ENCODE data around the gene MAPK14. TPM values are rescaled to one million over a fixed set of nuclear protein-coding genes. Genes with fewer than 3 reads are reported as not detected.

Gene MAPK14
- total RNA-seq, 1 donor from 2014 or later: 27.3 TPM

DNA sequence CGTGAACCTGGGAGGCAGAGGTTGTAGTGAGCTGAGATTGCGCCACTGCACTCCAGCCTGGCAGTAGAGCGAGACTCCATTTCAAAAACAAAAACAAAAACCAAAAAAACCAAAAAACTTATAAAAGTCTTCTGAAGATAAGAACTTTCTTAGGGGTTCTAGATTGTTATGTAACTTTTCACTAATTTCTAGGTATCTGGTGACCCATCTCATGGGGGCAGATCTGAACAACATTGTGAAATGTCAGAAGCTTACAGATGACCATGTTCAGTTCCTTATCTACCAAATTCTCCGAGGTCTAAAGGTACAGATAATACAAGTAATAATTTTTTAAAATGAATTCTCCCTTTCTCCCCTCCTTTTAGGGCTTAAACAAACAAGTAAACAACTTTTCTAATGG lies 45.1 kb downstream of the MAPK14 start:
- TF ChIP-seq, protein P1, sequence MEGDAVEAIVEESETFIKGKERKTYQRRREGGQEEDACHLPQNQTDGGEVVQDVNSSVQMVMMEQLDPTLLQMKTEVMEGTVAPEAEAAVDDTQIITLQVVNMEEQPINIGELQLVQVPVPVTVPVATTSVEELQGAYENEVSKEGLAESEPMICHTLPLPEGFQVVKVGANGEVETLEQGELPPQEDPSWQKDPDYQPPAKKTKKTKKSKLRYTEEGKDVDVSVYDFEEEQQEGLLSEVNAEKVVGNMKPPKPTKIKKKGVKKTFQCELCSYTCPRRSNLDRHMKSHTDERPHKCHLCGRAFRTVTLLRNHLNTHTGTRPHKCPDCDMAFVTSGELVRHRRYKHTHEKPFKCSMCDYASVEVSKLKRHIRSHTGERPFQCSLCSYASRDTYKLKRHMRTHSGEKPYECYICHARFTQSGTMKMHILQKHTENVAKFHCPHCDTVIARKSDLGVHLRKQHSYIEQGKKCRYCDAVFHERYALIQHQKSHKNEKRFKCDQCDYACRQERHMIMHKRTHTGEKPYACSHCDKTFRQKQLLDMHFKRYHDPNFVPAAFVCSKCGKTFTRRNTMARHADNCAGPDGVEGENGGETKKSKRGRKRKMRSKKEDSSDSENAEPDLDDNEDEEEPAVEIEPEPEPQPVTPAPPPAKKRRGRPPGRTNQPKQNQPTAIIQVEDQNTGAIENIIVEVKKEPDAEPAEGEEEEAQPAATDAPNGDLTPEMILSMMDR (conservative IDR thresholded peaks at IDR 0.05; ENCODE audit: low read depth, low read length): no peak
- DNase-seq (ENCODE audit: low read depth): no peak

DNA sequence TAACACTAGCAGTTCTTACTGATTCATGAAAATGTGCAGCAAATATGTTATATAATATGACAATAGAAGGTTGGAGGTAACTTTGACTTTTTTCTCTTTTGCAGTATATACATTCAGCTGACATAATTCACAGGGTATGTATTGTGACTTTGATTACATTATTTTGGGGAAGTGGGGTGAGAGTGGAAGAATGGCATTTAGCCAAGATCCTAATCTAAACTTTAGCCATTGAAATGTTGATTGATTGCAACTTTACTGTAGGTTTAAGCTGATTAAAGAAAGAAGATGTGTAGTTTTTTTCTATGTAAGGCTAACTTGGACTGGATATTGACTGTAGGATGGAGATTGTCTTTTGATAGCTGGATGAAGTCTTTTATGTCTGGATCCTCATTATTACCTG lies 46.0 kb downstream of the MAPK14 start:
- no peak for DNase-seq (ENCODE audit: low read depth)
- TF ChIP-seq, protein P1 (conservative IDR thresholded peaks at IDR 0.05; ENCODE audit: low read depth, low read length): peak; percentile 25
- H3K4me3 ChIP-seq (ENCODE audit: low read depth, low read length): no peak overlapping the region

More for the DNA sequence above, 45.1 kb downstream of the MAPK14 start:
- no peak overlapping the region for H3K4me3 ChIP-seq (ENCODE audit: low read depth, low read length)

DNA sequence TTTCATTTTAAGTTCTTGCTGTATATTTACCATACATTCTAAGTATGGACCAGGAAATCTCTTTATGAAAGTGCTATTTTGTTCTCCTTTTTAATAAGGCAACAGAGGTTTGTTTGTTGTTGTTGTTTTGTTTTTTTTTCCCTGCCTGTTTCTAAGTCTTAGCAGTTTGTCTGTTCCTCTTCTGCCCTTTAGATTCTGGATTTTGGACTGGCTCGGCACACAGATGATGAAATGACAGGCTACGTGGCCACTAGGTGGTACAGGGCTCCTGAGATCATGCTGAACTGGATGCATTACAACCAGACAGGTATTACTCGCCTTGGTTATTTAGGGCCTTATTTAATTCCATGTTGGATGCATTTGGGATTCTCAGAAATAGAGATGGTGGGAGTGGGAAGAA lies 48.0 kb downstream of the MAPK14 start:
- no peak overlapping the region for H3K4me3 ChIP-seq (ENCODE audit: low read depth, low read length)
- TF ChIP-seq, protein P1 (conservative IDR thresholded peaks at IDR 0.05; ENCODE audit: low read depth, low read length): peak; percentile 55
- DNase-seq (ENCODE audit: low read depth): no peak

DNA sequence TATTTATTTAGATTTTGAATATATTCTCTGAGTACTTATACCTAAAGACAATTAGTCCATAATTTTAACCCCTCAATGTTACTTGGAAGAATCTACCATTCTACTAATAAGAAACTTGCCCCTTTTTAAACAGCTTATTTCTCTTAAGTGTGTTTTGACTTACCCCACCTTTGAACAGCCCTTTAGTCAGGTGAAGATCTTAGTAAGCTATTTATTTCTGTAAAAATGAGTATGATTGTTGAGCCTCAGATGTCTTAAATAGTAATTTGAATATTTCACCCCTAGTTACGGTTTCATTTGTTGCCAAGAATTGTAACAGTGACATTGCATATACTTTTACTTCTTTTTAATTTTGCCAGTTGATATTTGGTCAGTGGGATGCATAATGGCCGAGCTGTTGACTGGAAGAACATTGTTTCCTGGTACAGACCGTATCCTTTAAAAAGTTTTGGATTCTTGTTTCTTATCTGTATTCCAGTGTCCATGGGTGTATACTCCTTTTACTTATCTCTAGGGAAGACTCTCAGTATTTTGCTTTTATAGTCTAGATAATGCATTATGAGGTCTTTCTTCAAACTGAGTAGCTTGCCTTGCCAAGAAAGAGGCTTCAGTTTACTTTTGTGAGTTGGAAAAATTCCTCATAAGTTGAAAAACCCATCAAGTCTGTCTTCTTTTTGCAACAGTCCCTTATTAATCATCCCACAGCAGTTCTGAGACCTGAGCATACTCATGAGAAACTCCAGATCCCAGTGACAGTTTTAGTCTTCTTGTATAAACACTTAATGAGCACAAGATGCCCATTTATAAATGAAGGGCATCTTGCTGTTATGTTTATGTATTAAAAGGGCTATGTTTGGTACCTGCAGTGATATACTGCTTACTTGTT lies 48.8 kb downstream of the MAPK14 start:
- no peak for DNase-seq (ENCODE audit: low read depth)
- no peak overlapping the region for H3K4me3 ChIP-seq (ENCODE audit: low read depth, low read length)
- TF ChIP-seq, protein P1 (conservative IDR thresholded peaks at IDR 0.05; ENCODE audit: low read depth, low read length): no peak

DNA sequence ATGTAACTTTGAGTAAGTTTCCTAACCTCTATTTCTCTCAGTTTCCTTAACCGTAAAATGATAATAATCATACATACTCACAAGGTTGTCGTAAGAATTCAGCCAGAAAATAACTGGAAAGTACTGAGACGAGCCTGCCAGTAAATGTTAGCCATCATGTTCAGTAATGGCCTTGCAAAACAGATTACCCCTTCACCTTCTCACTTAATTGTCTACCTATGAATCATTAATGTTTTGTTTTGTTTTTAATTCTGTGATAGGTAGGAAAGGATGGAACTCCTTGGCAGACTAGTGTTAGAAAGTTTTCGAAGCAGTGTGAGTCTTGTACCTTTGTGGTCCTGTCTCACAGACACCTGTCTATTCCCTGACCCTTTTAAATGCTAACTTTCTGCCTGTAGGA lies 50.6 kb downstream of the MAPK14 start:
- no peak for DNase-seq (ENCODE audit: low read depth)
- TF ChIP-seq, protein P1 (conservative IDR thresholded peaks at IDR 0.05; ENCODE audit: low read depth, low read length): no peak
- no peak overlapping the region for H3K4me3 ChIP-seq (ENCODE audit: low read depth, low read length)

DNA sequence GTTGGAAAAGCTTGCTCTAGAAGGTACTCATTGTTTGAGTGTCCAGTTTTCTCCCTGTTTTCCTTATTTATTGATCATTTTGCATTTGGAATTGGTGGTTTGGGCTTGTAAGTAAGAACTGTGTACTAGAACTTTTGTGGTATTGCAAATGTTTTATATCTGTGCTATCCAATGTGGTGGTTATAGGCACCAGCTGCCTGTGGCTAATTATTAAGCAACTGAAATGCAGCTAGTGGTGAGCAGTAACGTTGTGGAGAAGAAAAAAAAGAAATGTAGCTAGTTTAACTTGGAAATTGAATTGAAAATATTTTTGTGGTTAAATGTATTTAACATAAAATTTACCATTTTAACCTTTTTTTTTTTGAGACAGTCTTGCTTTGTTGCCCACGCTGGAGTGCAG lies 52.0 kb downstream of the MAPK14 start:
- H3K4me3 ChIP-seq (ENCODE audit: low read depth, low read length): no peak overlapping the region
- TF ChIP-seq, protein P1 (conservative IDR thresholded peaks at IDR 0.05; ENCODE audit: low read depth, low read length): no peak
- no peak for DNase-seq (ENCODE audit: low read depth)

DNA sequence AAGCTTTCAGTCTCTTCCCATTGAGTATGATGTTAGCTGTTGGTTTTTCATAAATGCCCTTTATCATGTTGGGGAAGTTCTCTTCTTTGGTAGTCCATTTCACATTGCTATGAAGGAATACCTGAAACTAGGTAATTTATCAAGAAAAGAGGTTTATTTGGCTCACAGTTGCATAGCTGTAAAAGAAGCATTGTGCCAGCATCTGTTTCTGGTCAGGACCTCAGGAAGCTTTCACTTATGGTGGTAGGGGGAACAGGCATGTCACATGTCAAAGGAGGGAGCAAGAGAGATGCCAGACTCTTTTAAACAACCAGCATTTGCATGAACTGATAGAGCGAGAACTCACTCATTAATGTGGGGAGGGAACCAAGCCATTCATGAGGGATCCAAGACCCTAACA lies 54.7 kb downstream of the MAPK14 start:
- TF ChIP-seq, protein P1 (conservative IDR thresholded peaks at IDR 0.05; ENCODE audit: low read depth, low read length): no peak
- H3K4me3 ChIP-seq (ENCODE audit: low read depth, low read length): no peak overlapping the region
- DNase-seq (ENCODE audit: low read depth): no peak
